CD4-positive, alpha-beta T cell treated with Interferon alpha-2 for 1 hour (primary cell): Measurements from ENCODE around the gene FSD1L.
"Not testable (repeated sequence)": the region's sequence is repeated elsewhere in the genome, so short reads cannot be mapped to it uniquely, and the experiment has no call there.

Source experiments
- DNase-seq, 2 donors: peaks; one replicate each; pipeline ENCODE4 v3.0.0-alpha.2; 2020 to 2022

FSD1L gene

DNA sequence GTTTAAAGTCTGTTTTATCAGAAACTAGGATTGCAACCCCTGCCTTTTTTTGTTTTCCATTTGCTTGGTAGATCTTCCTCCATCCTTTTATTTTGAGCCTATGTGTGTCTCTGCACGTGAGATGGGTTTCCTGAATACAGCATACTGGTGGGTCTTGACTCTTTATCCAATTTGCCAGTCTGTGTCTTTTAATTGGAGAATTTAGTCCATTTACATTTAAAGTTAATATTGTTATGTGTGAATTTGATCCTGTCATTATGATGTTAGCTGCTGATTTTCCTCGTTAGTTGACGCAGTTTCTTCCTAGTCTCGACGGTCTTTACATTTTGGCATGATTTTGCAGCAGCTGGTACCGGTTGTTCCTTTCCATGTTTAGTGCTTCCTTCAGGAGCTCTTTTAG is 132.1 kb downstream of the FSD1L start:
- DNase-seq = not testable (repeated sequence)

DNA sequence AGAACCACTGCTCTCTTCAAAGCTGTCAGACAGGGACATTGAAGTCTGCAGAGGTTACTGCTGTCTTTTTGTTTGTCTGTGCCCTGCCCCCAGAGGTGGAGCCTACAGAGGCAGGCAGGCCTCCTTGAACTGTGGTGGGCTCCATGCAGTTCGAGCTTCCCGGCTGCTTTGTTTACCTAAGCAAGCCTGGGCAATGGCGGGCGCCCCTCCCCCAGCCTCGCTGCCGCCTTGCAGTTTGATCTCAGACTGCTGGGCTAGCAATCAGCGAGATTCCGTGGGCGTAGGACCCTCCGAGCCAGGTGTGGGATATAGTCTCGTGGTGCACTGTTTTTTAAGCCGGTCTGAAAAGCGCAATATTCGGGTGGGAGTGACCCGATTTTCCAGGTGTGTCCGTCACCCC is 133.7 kb downstream of the FSD1L start:
- not testable (repeated sequence) for DNase-seq

DNA sequence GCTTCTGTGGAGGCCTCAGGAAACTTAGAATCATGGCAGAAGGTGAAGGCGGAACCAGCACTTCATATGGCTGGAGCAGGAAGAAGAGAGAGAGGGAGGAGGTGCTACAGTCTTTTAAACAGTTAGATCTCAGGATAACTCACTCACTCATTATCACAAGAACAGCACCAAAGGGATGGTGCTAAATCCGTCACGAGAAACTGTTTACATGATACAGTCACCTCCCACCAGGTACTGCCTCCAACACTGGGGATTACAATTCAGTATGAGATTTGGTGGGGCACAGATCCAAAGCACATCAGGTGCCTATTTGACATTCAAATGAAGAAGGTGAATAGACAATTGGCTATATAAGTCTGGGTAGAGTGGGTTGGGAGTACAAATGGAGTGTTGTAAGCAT is 145.3 kb downstream of the FSD1L start:
- DNase-seq = no peak
